ENCODE measurements around the gene ARHGAP8.
A peak's percentile ranks its signal among the peaks of the same experiment; 100 is the strongest.
"Not testable (repeated sequence)": the region's sequence is repeated elsewhere in the genome, so short reads cannot be mapped to it uniquely, and the experiment has no call there.

The ARHGAP8 gene

GRCh38 chr22:44854641-44855040 lies 102.3 kb downstream of the ARHGAP8 start:
- H3K4me1 ChIP-seq (ENCODE audit: control insufficient read depth in 2 of 2, insufficient read depth in 1 of 2, low read depth in 1 of 2, low read length in 2 of 2); H3K14ac ChIP-seq (ENCODE audit: low read length); H3K9me3 ChIP-seq (replicated peaks in 1 of 2; ENCODE audit: control insufficient read depth in 2 of 2, insufficient read depth in 1 of 2, low read depth in 1 of 2, low read length in 2 of 2); H3K9ac ChIP-seq (ENCODE audit: low read depth, low read length, poor library complexity); H2BK120ac ChIP-seq (ENCODE audit: low read depth, low read length); H4K8ac ChIP-seq (ENCODE audit: low read depth, low read length); H2AFZ ChIP-seq (ENCODE audit: low read length); H3K23ac ChIP-seq (ENCODE audit: low read depth, low read length, poor library complexity); H2BK15ac ChIP-seq (ENCODE audit: low read length); DNase-seq (ENCODE audit: low spot score); H3K4me2 ChIP-seq (ENCODE audit: insufficient read depth, low read length, poor library complexity, severe bottlenecking); H2BK5ac ChIP-seq (ENCODE audit: low read length); H3K79me1 ChIP-seq (ENCODE audit: low read depth, low read length); H2AK5ac ChIP-seq (ENCODE audit: low read depth, low read length); H3K4ac ChIP-seq (ENCODE audit: low read length); H3K27me3 ChIP-seq (ENCODE audit: control insufficient read depth in 3 of 3, insufficient read depth in 3 of 3, low read depth in 1 of 3, low read length in 3 of 3); H4K91ac ChIP-seq (ENCODE audit: low read depth, low read length, poor library complexity); H3K18ac ChIP-seq (ENCODE audit: low read length); H2BK12ac ChIP-seq (ENCODE audit: low read length); H3K36me3 ChIP-seq (replicated peaks in 1 of 2; ENCODE audit: control insufficient read depth in 2 of 2, insufficient read depth in 2 of 2, low read length in 2 of 2); H3K4me3 ChIP-seq (ENCODE audit: low read length in 2 of 2); H3K27ac ChIP-seq (replicated peaks; ENCODE audit: low read length): not testable (repeated sequence)
- WGBS, 2 donors (ENCODE audit: extremely low coverage in 2 of 2, insufficient read length in 2 of 2, insufficient replicate concordance in 1 of 2) = no CpG with 5 or more reads among the region's 8 CpGs

GRCh38 chr22:44855855-44856254 lies 103.5 kb downstream of the ARHGAP8 start:
- no peaks in the 10 kb centered on the region for H3K4me1 ChIP-seq (ENCODE audit: control insufficient read depth in 2 of 2, insufficient read depth in 1 of 2, low read depth in 1 of 2, low read length in 2 of 2)
- H3K23ac ChIP-seq (ENCODE audit: low read depth, low read length, poor library complexity) = no peak overlapping the region
- H3K14ac ChIP-seq (ENCODE audit: low read length) = no peak overlapping the region
- peaks cover 0 to 3% of the 10 kb centered on the region in 2 donors for H3K9me3 ChIP-seq (replicated peaks in 1 of 2; ENCODE audit: control insufficient read depth in 2 of 2, insufficient read depth in 1 of 2, low read depth in 1 of 2, low read length in 2 of 2)
- no peak overlapping the region for H3K18ac ChIP-seq (ENCODE audit: low read length)
- no CpG with 5 or more reads among the region's 5 CpGs for WGBS, 2 donors (ENCODE audit: extremely low coverage in 2 of 2, insufficient read length in 2 of 2, insufficient replicate concordance in 1 of 2)
- H3K27me3 ChIP-seq (ENCODE audit: control insufficient read depth in 3 of 3, insufficient read depth in 3 of 3, low read depth in 1 of 3, low read length in 3 of 3) = no peaks in the 10 kb centered on the region
- H3K4ac ChIP-seq (ENCODE audit: low read length) = no peak overlapping the region
- no peak overlapping the region for H3K27ac ChIP-seq (replicated peaks; ENCODE audit: low read length)
- no peak overlapping the region for H3K9ac ChIP-seq (ENCODE audit: low read depth, low read length, poor library complexity)
- H2BK15ac ChIP-seq (ENCODE audit: low read length) = no peak overlapping the region
- H2BK120ac ChIP-seq (ENCODE audit: low read depth, low read length) = no peak overlapping the region
- no peak overlapping the region for H3K4me2 ChIP-seq (ENCODE audit: insufficient read depth, low read length, poor library complexity, severe bottlenecking)
- H2AK5ac ChIP-seq (ENCODE audit: low read depth, low read length) = no peak overlapping the region
- no peak overlapping the region for H2BK12ac ChIP-seq (ENCODE audit: low read length)
- no peak overlapping the region for H2AFZ ChIP-seq (ENCODE audit: low read length)
- H2BK5ac ChIP-seq (ENCODE audit: low read length) = no peak overlapping the region
- no peak for DNase-seq (ENCODE audit: low spot score)
- peaks cover 2 to 4% of the 10 kb centered on the region in 2 donors for H3K36me3 ChIP-seq (replicated peaks in 1 of 2; ENCODE audit: control insufficient read depth in 2 of 2, insufficient read depth in 2 of 2, low read length in 2 of 2)
- H4K91ac ChIP-seq (ENCODE audit: low read depth, low read length, poor library complexity) = no peak overlapping the region
- no peak overlapping the region for H3K4me3 ChIP-seq (ENCODE audit: low read length in 2 of 2)
- H4K8ac ChIP-seq (ENCODE audit: low read depth, low read length) = no peak overlapping the region
- no peaks in the 10 kb centered on the region for H3K79me1 ChIP-seq (ENCODE audit: low read depth, low read length)

GRCh38 chr22:44858819-44859218 lies 106.4 kb downstream of the ARHGAP8 start:
- not testable (repeated sequence) for H2AFZ ChIP-seq (ENCODE audit: low read length); H2BK12ac ChIP-seq (ENCODE audit: low read length); H2AK5ac ChIP-seq (ENCODE audit: low read depth, low read length); H4K8ac ChIP-seq (ENCODE audit: low read depth, low read length); H3K23ac ChIP-seq (ENCODE audit: low read depth, low read length, poor library complexity); H3K9me3 ChIP-seq (replicated peaks in 1 of 2; ENCODE audit: control insufficient read depth in 2 of 2, insufficient read depth in 1 of 2, low read depth in 1 of 2, low read length in 2 of 2); H3K4me2 ChIP-seq (ENCODE audit: insufficient read depth, low read length, poor library complexity, severe bottlenecking); DNase-seq (ENCODE audit: low spot score); H4K91ac ChIP-seq (ENCODE audit: low read depth, low read length, poor library complexity); H3K27me3 ChIP-seq (ENCODE audit: control insufficient read depth in 3 of 3, insufficient read depth in 3 of 3, low read depth in 1 of 3, low read length in 3 of 3); H2BK5ac ChIP-seq (ENCODE audit: low read length); H3K4me1 ChIP-seq (ENCODE audit: control insufficient read depth in 2 of 2, insufficient read depth in 1 of 2, low read depth in 1 of 2, low read length in 2 of 2); H3K4me3 ChIP-seq (ENCODE audit: low read length in 2 of 2); H2BK15ac ChIP-seq (ENCODE audit: low read length); H3K14ac ChIP-seq (ENCODE audit: low read length); H2BK120ac ChIP-seq (ENCODE audit: low read depth, low read length); H3K18ac ChIP-seq (ENCODE audit: low read length); H3K4ac ChIP-seq (ENCODE audit: low read length); H3K27ac ChIP-seq (replicated peaks; ENCODE audit: low read length); H3K9ac ChIP-seq (ENCODE audit: low read depth, low read length, poor library complexity); H3K79me1 ChIP-seq (ENCODE audit: low read depth, low read length)
- H3K36me3 ChIP-seq (replicated peaks in 1 of 2; ENCODE audit: control insufficient read depth in 2 of 2, insufficient read depth in 2 of 2, low read length in 2 of 2) = peaks cover 2 to 24% of the 10 kb centered on the region in 2 donors
- no CpG with 5 or more reads among the region's 7 CpGs for whole genome bisulfite sequencing, 2 donors (ENCODE audit: extremely low coverage in 2 of 2, insufficient read length in 2 of 2, insufficient replicate concordance in 1 of 2)

- DNase-seq (ENCODE audit: low spot score) = no peak
- Histone ChIP-seq H2AK5ac (ENCODE audit: low read depth, low read length) (no peak overlapping the region), H2BK120ac (ENCODE audit: low read depth, low read length) (no peak overlapping the region), H2BK15ac (ENCODE audit: low read length) (no peak overlapping the region), H3K9ac (ENCODE audit: low read depth, low read length, poor library complexity) (no peak overlapping the region), H2AFZ (ENCODE audit: low read length) (no peak overlapping the region), H3K23ac (ENCODE audit: low read depth, low read length, poor library complexity) (peak overlapping the region; percentile 49), H3K36me3 (replicated peaks in 1 of 2; ENCODE audit: control insufficient read depth in 2 of 2, insufficient read depth in 2 of 2, low read length in 2 of 2) (peaks cover 2 to 27% of the 10 kb centered on the region in 2 donors), H3K18ac (ENCODE audit: low read length) (peak overlapping the region; percentile 67), H3K9me3 (replicated peaks in 1 of 2; ENCODE audit: control insufficient read depth in 2 of 2, insufficient read depth in 1 of 2, low read depth in 1 of 2, low read length in 2 of 2) (peaks cover 0 to 3% of the 10 kb centered on the region in 2 donors), H2BK5ac (ENCODE audit: low read length) (no peak overlapping the region), H3K4me3 (ENCODE audit: low read length in 2 of 2) (no peak overlapping the region), H3K27ac (replicated peaks; ENCODE audit: low read length) (no peak overlapping the region), H3K4ac (ENCODE audit: low read length) (no peak overlapping the region), H2BK12ac (ENCODE audit: low read length) (no peak overlapping the region), H4K91ac (ENCODE audit: low read depth, low read length, poor library complexity) (no peak overlapping the region), H4K8ac (ENCODE audit: low read depth, low read length) (no peak overlapping the region), H3K4me1 (ENCODE audit: control insufficient read depth in 2 of 2, insufficient read depth in 1 of 2, low read depth in 1 of 2, low read length in 2 of 2) (peaks cover 0 to 1% of the 10 kb centered on the region in 2 donors), H3K79me1 (ENCODE audit: low read depth, low read length) (no peaks in the 10 kb centered on the region), H3K27me3 (ENCODE audit: control insufficient read depth in 3 of 3, insufficient read depth in 3 of 3, low read depth in 1 of 3, low read length in 3 of 3) (no peaks in the 10 kb centered on the region), H3K14ac (ENCODE audit: low read length) (no peak overlapping the region), H3K4me2 (ENCODE audit: insufficient read depth, low read length, poor library complexity, severe bottlenecking) (no peak overlapping the region)
- no CpG with 5 or more reads among the region's 13 CpGs for WGBS, 2 donors (ENCODE audit: extremely low coverage in 2 of 2, insufficient read length in 2 of 2, insufficient replicate concordance in 1 of 2)
Measured at GRCh38 chr22:44859641-44860040, 107.3 kb downstream of the ARHGAP8 start.

Data from neuronal stem cell (in vitro differentiated cells).